Lower lobe of right lung (tissue), 2 donors: ENCODE measurements around the gene IL11. TPM values are rescaled to one million over a fixed set of nuclear protein-coding genes. Genes with fewer than 3 reads are reported as not detected.
A peak's percentile ranks its signal among the peaks of the same experiment; 100 is the strongest.

Source experiments
- ATAC-seq, 2 donors: fragments of 200-7000 bp; cut with Tn5 transposase; one replicate each; pipeline ENCODE4 v1.9.1; 2020 to 2022; ENCODE audit warnings: mild to moderate bottlenecking in 2 of 2, moderate library complexity in 2 of 2
- DNase-seq: peaks from one replicate; pipeline ENCODE4 v3.0.0-alpha.2; 2020
- H3K27ac ChIP-seq: fragments of 200-600 bp; one replicate; pipeline ENCODE4 v1.8.0; 2022
- H3K27me3 ChIP-seq: fragments of 200-600 bp; one replicate; pipeline ENCODE4 v1.8.0; 2022; ENCODE audit warnings: low read depth
- H3K36me3 ChIP-seq: fragments of 200-600 bp; one replicate; pipeline ENCODE4 v1.8.0; 2022; ENCODE audit warnings: mild to moderate bottlenecking
- H3K4me1 ChIP-seq: fragments of 200-600 bp; one replicate; pipeline ENCODE4 v1.8.0; 2022
- H3K4me3 ChIP-seq: fragments of 200-600 bp; one replicate; pipeline ENCODE4 v1.8.0; 2022; ENCODE audit warnings: mild to moderate bottlenecking
- H3K9me3 ChIP-seq: fragments of 200-600 bp; one replicate; pipeline ENCODE4 v1.8.0; 2022
- CTCF ChIP-seq: fragments of 200-600 bp; IDR thresholded peaks from one replicate; pipeline ENCODE4 v1.8.0; 2022; ENCODE audit warnings: antibody characterized with exemption, mild to moderate bottlenecking
- intact Hi-C: fragments of 100-400 bp; cut with DNase I; formaldehyde crosslinking; loops from one replicate; pipeline ENCODE4 v1.11.0; 2022
- total RNA-seq: library from RNA; stranded (reverse); fragmentation: NEBNext Ultra II Directional; extraction: Animal tissue kit (Norgen Biotek cat#: 25700); gene quantifications from one replicate; pipeline ENCODE4 v1.2.1, GENCODE V29; 2021
- donor health status: DM: no; HTN: yes; CAD: no; lungs with severe emphysema.

The IL11 gene
- total RNA-seq, 1 donor from 2014 or later: not detected

- ATAC-seq (no peak), DNase-seq (no peak)
- no peak for TF ChIP-seq CTCF
- H3K4me3 ChIP-seq: no peak within 1 kb of the TSS
- no peaks in the 10 kb centered on the region for H3K9me3 ChIP-seq
- H3K36me3 ChIP-seq: no peaks in the 10 kb centered on the region
- H3K4me1 ChIP-seq: peaks cover 7% of the 10 kb centered on the region
- H3K27me3 ChIP-seq: peaks cover 36% of the 10 kb centered on the region
- H3K27ac ChIP-seq: no peak within 1 kb of the TSS
- intact Hi-C loops: no loop called here
These were observed 6.1 kb upstream of the IL11 start, which contains the start of gene TMEM190 for GRCh38 chr19:55376241-55376933. Gene TMEM190, plus strand, starts transcription at chr19:55376826. Its CDS starts 28 bp downstream, at chr19:55376854.

GRCh38 chr19:55373993-55374757, 3.9 kb upstream of the IL11 start:
- H3K36me3 ChIP-seq: no peaks in the 10 kb centered on the region
- H3K4me3 ChIP-seq: no peak overlapping the region
- peak in 1 of 2 donors; percentile 12 for ATAC-seq
- no peak overlapping the region for H3K27ac ChIP-seq
- peaks cover 7% of the 10 kb centered on the region for H3K4me1 ChIP-seq
- peaks cover 56% of the 10 kb centered on the region for H3K27me3 ChIP-seq
- intact Hi-C loops: no loop called here
- no peak for DNase-seq
- no peaks in the 10 kb centered on the region for H3K9me3 ChIP-seq
- TF ChIP-seq CTCF: no peak

- H3K9me3 ChIP-seq: no peaks in the 10 kb centered on the region
- no peak overlapping the region for H3K27ac ChIP-seq
- peaks cover 63% of the 10 kb centered on the region for H3K27me3 ChIP-seq
- no peaks in the 10 kb centered on the region for H3K36me3 ChIP-seq
- no peak for ATAC-seq
- H3K4me3 ChIP-seq: no peak overlapping the region
- DNase-seq: no peak
- intact Hi-C loops: no loop called here
- peaks cover 7% of the 10 kb centered on the region for H3K4me1 ChIP-seq
- no peak for TF ChIP-seq CTCF
These were observed 3.2 kb upstream of the IL11 start for GRCh38 chr19:55373306-55373992.

- no peaks in the 10 kb centered on the region for H3K9me3 ChIP-seq
- peaks cover 64% of the 10 kb centered on the region for H3K27me3 ChIP-seq
- no peak overlapping the region for H3K4me3 ChIP-seq
- no peak overlapping the region for H3K27ac ChIP-seq
- peaks cover 7% of the 10 kb centered on the region for H3K4me1 ChIP-seq
- DNase-seq (no peak), ATAC-seq (no peak)
- TF ChIP-seq CTCF: no peak
- no peaks in the 10 kb centered on the region for H3K36me3 ChIP-seq
- intact Hi-C loops: no loop called here
These were observed 2.2 kb upstream of the IL11 start for GRCh38 chr19:55372316-55373081.

GRCh38 chr19:55369653-55370304, 484 bp downstream of the IL11 start:
- no peak overlapping the region for H3K27ac ChIP-seq
- TF ChIP-seq CTCF: no peak
- H3K4me1 ChIP-seq: peaks cover 7% of the 10 kb centered on the region
- DNase-seq: peak; percentile 50
- H3K4me3 ChIP-seq: peak overlapping the region; percentile 35
- no peaks in the 10 kb centered on the region for H3K9me3 ChIP-seq
- intact Hi-C loops: no loop called here
- ATAC-seq: peak in 1 of 2 donors; percentile 26
- peaks cover 54% of the 10 kb centered on the region for H3K27me3 ChIP-seq
- no peaks in the 10 kb centered on the region for H3K36me3 ChIP-seq
